Left renal pelvis (tissue), 4 donors: ENCODE data around the gene SLC22A6. TPM values are rescaled to one million over a fixed set of nuclear protein-coding genes. Genes with fewer than 3 reads are reported as not detected.

ENCODE experiments used
- DNase-seq, 4 donors: peaks; one replicate each; pipeline ENCODE4 v3.0.0-alpha.2; 2013; ENCODE audit warnings: low read depth in 4 of 4, low spot score in 3 of 4
- polyA plus RNA-seq, 4 donors: library from polyadenylated mRNA; unstranded; fragments of 120-200 nt; gene quantifications; one replicate each; pipeline ENCODE4 v1.2.1, GENCODE V29; 2013; ENCODE audit not compliant: insufficient read length in 4 of 4

Gene SLC22A6
- polyA plus RNA-seq, 4 donors, result 0.22 to 34.7 (median 20.9) TPM

- DNase-seq, result no peak
Measured at GRCh38 chr11:62933750-62934495, 50.8 kb downstream of the SLC22A6 start.

GRCh38 chr11:62933285-62933684 lies 51.5 kb downstream of the SLC22A6 start:
- DNase-seq, result no peak

- no peak for DNase-seq
Measured at GRCh38 chr11:62931499-62932278, 53.1 kb downstream of the SLC22A6 start.

DNA sequence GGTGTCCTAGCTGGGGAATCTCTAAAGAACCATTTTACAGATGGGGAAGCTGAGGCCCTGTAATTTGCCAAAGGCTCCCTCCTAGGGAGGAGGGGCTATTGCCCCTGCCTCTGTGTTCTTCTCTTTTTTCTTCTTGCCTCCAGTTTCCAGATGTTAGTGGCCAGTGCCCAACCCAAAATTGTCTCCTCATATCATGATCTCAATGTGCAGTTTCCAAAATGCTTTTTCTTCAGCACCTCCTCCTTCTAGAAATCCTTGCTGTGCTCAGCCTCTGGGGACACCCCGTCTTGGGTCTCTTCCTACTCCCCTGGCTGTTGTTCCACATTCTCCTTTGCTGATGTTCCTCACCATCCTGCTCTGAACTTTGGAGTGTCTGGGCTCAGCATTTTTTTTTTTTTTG lies 54.1 kb downstream of the SLC22A6 start:
- no peak for DNase-seq

GRCh38 chr11:62930157-62930556 lies 54.6 kb downstream of the SLC22A6 start:
- no peak for DNase-seq

GRCh38 chr11:62928011-62928410 lies 56.8 kb downstream of the SLC22A6 start:
- DNase-seq, result no peak

DNA sequence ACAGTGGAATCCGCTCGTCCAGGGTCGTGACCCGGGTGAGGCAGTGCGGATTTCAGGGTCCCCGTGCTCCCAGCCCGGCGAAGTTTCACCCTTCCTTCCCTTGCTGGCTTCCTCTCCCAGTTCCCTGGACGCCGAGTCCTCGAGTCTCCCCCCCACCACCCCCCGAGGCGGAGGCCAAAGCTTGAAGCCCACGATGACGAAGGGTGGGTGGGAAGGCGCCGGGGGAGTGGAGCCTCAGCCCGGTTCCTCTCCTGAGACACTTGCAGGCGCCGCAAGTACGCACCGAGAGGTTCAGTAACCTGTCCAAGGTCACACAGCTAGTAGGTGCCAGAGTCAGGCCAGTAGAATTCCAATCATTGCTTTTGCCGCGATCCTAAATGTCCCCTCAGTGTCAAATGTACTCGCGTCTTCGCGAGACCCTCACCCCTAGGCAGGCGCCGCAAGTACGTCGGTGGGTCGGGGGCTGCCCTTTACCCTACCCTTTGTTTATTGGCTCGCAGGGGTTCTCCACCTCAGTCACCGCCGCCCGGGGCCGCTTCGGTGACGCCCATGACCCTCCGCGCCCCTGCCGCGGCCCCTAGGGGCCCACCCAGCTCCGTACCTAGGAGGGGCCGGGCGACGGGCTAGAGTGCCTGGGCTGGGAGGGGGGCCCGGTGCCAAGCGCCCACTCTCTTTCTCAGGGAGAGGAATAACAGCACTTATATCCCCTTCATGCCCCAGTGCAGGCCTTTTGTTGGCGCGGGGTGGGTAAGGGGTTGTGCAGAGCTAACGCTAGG lies 57.9 kb downstream of the SLC22A6 start:
- no peak for DNase-seq

Other genes with a start within 250 kb of the SLC22A6 start
- 1 to 10 TPM; 3.9 to 8.9 (median 7.6) TPM for gene ZBTB3, start 230.8 kb downstream of the SLC22A6 start, polyA plus RNA-seq
- 100 to 1,000 TPM; 102 to 155 (median 145) TPM for gene POLR2G, start 223.4 kb downstream of the SLC22A6 start, polyA plus RNA-seq
- 10 to 100 TPM; 19.8 to 43.2 (median 26.6) TPM for gene TAF6L, start 213.6 kb downstream of the SLC22A6 start, polyA plus RNA-seq
- 10 to 100 TPM; 38.8 to 68.4 (median 63.9) TPM for gene TMEM179B, start 197.6 kb downstream of the SLC22A6 start, polyA plus RNA-seq
- 10 to 100 TPM; 19.4 to 31.0 (median 23.3) TPM for gene TMEM223, start 193.0 kb downstream of the SLC22A6 start, polyA plus RNA-seq
- gene NXF1, start 179.5 kb downstream of the SLC22A6 start, polyA plus RNA-seq, result 100 to 1,000 TPM; 109 to 125 (median 121) TPM
- gene STX5, start 152.9 kb downstream of the SLC22A6 start, polyA plus RNA-seq, result 10 to 100 TPM; 53.3 to 57.3 (median 55.5) TPM
- under 1 TPM in 3 of 4 donors, not detected in 1; 0.32 to 0.63 (median 0.38) TPM for gene TEX54, start 152.1 kb downstream of the SLC22A6 start, polyA plus RNA-seq
- gene WDR74, start 145.4 kb downstream of the SLC22A6 start, polyA plus RNA-seq, result 10 to 100 TPM; 30.2 to 50.4 (median 35.3) TPM
- gene SLC3A2, start 104.1 kb downstream of the SLC22A6 start, polyA plus RNA-seq, result 100 to 1,000 TPM in 3 of 4 donors, 10 to 100 TPM in 1; 81.0 to 207 (median 159) TPM
- gene CHRM1, start 63.6 kb downstream of the SLC22A6 start, polyA plus RNA-seq, result under 1 TPM in 2 of 4 donors, not detected in 2; 0.05 to 0.40 TPM
- 10 to 100 TPM in 3 of 4 donors, under 1 TPM in 1; 0.59 to 51.1 (median 32.8) TPM for gene SLC22A8, start 30.9 kb upstream of the SLC22A6 start, polyA plus RNA-seq
- under 1 TPM in 3 of 4 donors, not detected in 1; 0.23 to 0.55 (median 0.41) TPM for gene SLC22A24, start 159.3 kb upstream of the SLC22A6 start, polyA plus RNA-seq